ENCODE measurements around the gene PFKFB2.

The PFKFB2 gene

DNA sequence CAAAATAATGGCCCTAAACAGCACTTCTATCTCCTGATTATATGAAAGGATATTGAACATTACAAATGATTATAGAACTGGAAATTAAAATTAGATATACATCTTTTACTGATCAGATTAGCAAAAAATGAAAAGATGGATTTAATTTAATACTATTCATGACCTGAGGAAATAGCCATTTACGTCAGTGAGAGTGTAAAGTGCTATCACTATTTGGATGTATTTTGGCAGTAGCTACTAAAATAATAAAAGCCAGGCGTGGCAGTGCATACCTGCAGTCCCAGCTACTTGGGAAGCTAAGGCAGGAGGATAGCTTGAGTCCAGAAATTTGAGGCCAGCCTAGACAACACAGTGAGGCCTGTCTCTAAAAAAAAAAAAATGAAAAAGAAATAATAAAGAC, 40.9 kb downstream of the PFKFB2 start:
- DNase-seq: no peak

DNA sequence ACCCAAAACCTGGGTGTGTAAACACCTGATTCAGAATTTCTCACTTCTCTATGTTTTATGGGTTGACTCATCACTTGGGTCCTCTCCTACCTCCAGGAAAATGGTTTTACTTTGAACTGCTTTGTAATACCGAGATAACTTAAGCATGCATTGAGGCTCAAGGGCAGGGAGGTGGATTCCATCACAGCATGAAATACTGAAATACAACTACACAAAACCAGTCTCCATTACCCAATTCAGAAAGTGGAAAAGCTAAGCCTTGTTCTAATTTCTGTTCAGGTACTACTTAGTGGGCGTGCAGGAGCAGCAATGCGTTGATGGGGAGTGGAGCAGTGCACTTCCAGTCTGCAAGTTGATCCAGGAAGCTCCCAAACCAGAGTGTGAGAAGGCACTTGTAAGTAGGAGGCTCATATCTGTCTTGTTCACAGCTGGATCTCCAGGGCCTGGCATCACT, 44.8 kb downstream of the PFKFB2 start:
- no peak for DNase-seq

- no peak for DNase-seq
These were observed 48.6 kb downstream of the PFKFB2 start for GRCh38 chr1:207101720-207102119.

DNA sequence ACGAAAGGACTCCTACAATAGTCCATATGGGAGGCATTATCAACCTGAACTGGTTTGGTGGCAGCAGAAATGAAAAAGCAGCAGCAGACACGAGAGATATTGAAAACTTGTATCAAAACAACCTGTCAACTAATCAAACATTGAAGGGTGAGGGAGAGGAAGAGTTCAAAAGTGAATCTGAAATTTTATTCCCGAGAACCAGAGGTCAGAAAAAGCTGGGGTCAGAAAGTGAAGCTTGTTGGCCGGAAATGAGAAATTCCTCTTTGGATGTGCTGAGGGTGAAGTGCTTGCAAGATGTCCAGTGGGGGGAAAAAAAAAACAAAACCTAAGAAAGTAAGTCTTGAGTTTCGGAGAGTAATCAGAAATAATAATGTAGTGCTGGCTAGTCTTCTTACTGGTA, 49.1 kb downstream of the PFKFB2 start:
- DNase-seq: no peak

GRCh38 chr1:207102659-207103058, 49.6 kb downstream of the PFKFB2 start:
- DNase-seq: no peak

DNA sequence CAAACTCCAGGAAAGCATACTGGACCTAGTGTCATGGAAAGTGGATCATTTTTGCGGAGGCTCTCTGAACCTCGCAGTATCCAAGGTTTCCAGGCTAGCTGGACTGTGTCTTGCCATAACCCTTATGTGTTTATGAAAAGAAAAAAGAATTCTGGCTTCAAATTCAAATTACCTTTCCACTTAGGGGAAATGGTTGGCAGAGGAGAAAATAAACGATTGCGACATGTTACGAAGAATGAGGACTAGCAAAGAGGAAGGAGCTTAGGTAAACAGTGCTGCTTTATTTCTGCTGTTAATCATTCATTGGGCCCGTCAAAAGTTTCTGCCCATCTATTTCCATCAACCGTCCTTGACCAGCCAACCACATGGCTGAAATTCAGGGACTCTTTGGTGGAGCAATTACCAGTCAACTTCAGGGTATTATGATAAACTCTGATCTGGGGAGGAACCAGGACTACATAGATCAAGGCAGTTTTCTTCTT, 50.9 kb downstream of the PFKFB2 start, which contains the start of gene C4BPA:
Gene C4BPA, plus strand, starts transcription at position 342 of the 482 bp plus-strand sequence. CDS start 8,793 bp downstream, outside the sequence.
- DNase-seq: no peak

DNA sequence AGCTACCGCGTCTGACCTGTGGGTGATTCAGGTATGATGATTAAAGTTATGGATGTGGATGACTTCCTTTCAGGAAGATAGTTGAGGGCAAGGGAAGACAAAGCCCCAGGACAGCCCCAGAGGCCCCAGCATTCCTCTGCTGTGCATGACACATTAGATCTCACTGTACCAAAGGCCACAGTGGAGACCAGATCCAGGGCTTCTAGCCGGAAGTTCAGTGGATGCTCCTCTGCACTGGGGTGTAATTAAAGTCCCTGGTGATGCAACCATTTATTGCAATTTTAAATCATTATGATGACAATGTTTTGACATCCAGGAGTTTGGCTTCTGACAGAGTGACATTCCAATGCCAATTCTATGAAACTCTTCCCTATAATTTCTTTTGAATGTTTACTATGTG, 55.9 kb downstream of the PFKFB2 start:
- no peak for DNase-seq

GRCh38 chr1:207112616-207113296, 59.7 kb downstream of the PFKFB2 start:
- no peak for DNase-seq

- DNase-seq: no peak
These were observed 62.2 kb downstream of the PFKFB2 start for GRCh38 chr1:207115269-207115668.

DNA sequence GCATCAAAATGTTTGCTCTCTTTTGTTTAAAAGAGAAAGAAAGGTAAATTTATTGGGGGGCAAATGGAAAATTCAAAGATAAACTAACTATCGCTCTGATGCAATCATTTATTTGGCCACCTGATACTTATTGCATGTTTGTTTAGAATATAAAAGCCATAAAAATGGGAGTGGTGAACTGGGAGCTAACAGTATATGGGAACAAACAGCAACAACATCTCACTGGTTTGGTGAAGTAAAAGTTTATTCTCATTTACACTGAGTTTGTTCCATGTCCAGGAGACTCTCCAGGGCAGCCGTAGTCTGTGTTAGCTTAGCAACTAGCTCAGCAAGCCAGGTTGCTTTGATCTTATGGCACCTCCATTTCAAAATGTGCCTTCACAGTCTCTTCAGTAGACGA, 71.3 kb downstream of the PFKFB2 start:
- DNase-seq: no peak

DNA sequence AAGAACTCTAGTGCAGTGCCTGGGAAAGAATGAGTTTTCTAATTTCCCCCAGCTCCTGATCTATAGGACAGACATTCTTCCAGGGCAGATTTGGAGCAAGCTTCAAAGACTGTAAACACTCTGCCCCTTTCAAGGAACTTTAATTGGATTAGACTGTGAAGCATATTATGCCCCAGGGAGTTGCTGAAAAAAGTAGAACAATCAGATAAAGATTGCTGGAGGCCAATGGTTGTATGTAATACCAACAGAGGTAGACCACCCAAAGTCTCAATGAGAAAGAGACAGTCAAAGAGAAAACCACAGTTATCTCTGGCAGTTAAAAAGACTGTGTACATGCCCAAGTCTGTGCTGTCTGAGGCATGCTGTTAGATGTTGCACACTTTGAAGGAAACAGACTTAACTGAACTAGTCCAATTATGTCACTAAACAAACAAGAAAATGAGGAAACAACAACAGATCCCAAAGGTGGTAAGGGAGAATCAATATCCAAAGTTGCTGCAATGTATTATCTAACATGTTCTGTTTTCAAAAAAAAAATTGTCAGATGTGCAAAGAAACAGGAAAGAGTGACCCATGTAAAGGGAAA, 75.4 kb downstream of the PFKFB2 start:
- no peak for DNase-seq

DNA sequence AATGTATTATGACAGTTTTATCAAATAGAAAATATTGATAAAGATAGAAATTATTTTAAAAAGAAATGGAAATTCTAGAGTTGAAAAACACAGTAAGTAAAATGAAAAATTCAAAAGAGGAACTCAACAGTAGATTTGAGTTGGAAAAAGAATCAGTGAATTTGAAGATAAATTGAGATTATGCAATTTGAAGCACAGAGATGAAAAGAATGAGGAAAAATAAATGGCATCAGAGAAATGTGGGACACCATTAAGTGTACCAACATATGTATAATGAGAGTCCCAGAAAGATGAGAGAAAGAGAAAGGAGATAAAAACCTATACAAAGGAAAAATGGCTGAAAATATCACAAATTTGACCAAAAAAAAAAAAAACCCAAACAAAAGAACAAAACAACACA, 76.0 kb downstream of the PFKFB2 start:
- DNase-seq: no peak
